WTC11 (cell line): ENCODE data around the gene MRPL41. TPM values are rescaled to one million over a fixed set of nuclear protein-coding genes. Genes with fewer than 3 reads are reported as not detected.

Source experiments
- FOXJ3 ChIP-seq: sonication (generic); formaldehyde crosslinking; IDR thresholded peaks from 2 replicates; pipeline ENCODE4 v1.9.0; 2021; ENCODE audit warnings: missing genetic modification reagents, mild to moderate bottlenecking, borderline replicate concordance
- FOXP1 ChIP-seq: sonication (generic); formaldehyde crosslinking; IDR thresholded peaks from 2 replicates; pipeline ENCODE4 v1.8.0; 2022; ENCODE audit warnings: missing genetic modification reagents, mild to moderate bottlenecking, moderate library complexity, borderline replicate concordance
- IRF2 ChIP-seq: sonication (generic); formaldehyde crosslinking; IDR thresholded peaks from 2 replicates; pipeline ENCODE4 v1.8.0; 2022; ENCODE audit warnings: low read depth, missing genetic modification reagents, borderline replicate concordance
- JUN ChIP-seq: sonication (generic); formaldehyde crosslinking; IDR thresholded peaks from 2 replicates; pipeline ENCODE4 v1.8.0; 2023; ENCODE audit warnings: mild to moderate bottlenecking, missing genetic modification reagents
- OVOL2 ChIP-seq: fragments of 250-450 bp; sonication (Bioruptor Pico); IDR thresholded peaks from 2 replicates; pipeline ENCODE4 v1.9.0; 2021; ENCODE audit warnings: mild to moderate bottlenecking, borderline replicate concordance
- TEAD1 ChIP-seq: sonication (generic); formaldehyde crosslinking; IDR thresholded peaks from 2 replicates; pipeline ENCODE4 v1.8.0; 2022; ENCODE audit warnings: mild to moderate bottlenecking, missing genetic modification reagents
- total RNA-seq: library from RNA; stranded (reverse); gene quantifications from 3 replicates; pipeline ENCODE4 v1.2.3, GENCODE V29; 2021
- TF ChIP-seq, protein P1 (sequence below): sonication (generic); formaldehyde crosslinking; conservative IDR thresholded peaks from 2 replicates; pipeline ENCODE4 v1.8.1; 2023; ENCODE audit warnings: mild to moderate bottlenecking, low read depth, missing genetic modification reagents, moderate library complexity
- TF ChIP-seq, protein P2 (sequence below): sonication (generic); formaldehyde crosslinking; IDR thresholded peaks from 2 replicates; pipeline ENCODE4 v1.8.0; 2022; ENCODE audit warnings: mild to moderate bottlenecking, missing genetic modification reagents
- TF ChIP-seq, protein P3 (sequence below): fragments of 250-450 bp; sonication (Bioruptor Pico); IDR thresholded peaks from 2 replicates; pipeline ENCODE4 v1.9.0; 2021; ENCODE audit warnings: mild to moderate bottlenecking, borderline replicate concordance

Gene MRPL41
- total RNA-seq, 1 experiment from 2014 or later: 70.1 TPM

DNA sequence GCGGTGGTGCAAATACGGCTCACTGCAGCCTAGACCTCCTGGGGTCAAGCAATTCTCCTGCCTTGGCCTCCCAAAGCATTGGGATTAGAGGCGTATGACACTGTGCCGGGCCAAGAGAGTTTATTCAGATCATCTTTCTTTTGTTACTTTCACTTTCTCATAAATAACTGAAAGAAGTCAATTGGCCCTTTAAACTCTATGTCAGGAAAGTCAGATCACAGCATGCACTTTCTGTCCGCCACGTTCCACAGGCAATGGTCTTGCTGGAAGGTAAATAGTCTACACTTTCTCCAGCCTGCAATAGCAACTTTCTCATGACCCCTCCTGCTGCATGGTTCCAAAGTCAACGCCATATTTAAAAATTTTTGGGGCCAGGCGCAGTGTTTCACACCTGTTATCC lies 47.3 kb downstream of the MRPL41 start (continued):
- TF ChIP-seq, protein P1, sequence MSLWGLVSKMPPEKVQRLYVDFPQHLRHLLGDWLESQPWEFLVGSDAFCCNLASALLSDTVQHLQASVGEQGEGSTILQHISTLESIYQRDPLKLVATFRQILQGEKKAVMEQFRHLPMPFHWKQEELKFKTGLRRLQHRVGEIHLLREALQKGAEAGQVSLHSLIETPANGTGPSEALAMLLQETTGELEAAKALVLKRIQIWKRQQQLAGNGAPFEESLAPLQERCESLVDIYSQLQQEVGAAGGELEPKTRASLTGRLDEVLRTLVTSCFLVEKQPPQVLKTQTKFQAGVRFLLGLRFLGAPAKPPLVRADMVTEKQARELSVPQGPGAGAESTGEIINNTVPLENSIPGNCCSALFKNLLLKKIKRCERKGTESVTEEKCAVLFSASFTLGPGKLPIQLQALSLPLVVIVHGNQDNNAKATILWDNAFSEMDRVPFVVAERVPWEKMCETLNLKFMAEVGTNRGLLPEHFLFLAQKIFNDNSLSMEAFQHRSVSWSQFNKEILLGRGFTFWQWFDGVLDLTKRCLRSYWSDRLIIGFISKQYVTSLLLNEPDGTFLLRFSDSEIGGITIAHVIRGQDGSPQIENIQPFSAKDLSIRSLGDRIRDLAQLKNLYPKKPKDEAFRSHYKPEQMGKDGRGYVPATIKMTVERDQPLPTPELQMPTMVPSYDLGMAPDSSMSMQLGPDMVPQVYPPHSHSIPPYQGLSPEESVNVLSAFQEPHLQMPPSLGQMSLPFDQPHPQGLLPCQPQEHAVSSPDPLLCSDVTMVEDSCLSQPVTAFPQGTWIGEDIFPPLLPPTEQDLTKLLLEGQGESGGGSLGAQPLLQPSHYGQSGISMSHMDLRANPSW (CRISPR knock-in tag): no peak
- no peak for TF ChIP-seq FOXJ3 (CRISPR knock-in tag)
- no peak for TF ChIP-seq FOXP1
- TF ChIP-seq, protein P2, sequence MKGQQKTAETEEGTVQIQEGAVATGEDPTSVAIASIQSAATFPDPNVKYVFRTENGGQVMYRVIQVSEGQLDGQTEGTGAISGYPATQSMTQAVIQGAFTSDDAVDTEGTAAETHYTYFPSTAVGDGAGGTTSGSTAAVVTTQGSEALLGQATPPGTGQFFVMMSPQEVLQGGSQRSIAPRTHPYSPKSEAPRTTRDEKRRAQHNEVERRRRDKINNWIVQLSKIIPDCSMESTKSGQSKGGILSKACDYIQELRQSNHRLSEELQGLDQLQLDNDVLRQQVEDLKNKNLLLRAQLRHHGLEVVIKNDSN (CRISPR knock-in tag): no peak
- TF ChIP-seq TEAD1 (CRISPR knock-in tag): no peak
- TF ChIP-seq JUN (CRISPR knock-in tag): no peak
- TF ChIP-seq, protein P3, sequence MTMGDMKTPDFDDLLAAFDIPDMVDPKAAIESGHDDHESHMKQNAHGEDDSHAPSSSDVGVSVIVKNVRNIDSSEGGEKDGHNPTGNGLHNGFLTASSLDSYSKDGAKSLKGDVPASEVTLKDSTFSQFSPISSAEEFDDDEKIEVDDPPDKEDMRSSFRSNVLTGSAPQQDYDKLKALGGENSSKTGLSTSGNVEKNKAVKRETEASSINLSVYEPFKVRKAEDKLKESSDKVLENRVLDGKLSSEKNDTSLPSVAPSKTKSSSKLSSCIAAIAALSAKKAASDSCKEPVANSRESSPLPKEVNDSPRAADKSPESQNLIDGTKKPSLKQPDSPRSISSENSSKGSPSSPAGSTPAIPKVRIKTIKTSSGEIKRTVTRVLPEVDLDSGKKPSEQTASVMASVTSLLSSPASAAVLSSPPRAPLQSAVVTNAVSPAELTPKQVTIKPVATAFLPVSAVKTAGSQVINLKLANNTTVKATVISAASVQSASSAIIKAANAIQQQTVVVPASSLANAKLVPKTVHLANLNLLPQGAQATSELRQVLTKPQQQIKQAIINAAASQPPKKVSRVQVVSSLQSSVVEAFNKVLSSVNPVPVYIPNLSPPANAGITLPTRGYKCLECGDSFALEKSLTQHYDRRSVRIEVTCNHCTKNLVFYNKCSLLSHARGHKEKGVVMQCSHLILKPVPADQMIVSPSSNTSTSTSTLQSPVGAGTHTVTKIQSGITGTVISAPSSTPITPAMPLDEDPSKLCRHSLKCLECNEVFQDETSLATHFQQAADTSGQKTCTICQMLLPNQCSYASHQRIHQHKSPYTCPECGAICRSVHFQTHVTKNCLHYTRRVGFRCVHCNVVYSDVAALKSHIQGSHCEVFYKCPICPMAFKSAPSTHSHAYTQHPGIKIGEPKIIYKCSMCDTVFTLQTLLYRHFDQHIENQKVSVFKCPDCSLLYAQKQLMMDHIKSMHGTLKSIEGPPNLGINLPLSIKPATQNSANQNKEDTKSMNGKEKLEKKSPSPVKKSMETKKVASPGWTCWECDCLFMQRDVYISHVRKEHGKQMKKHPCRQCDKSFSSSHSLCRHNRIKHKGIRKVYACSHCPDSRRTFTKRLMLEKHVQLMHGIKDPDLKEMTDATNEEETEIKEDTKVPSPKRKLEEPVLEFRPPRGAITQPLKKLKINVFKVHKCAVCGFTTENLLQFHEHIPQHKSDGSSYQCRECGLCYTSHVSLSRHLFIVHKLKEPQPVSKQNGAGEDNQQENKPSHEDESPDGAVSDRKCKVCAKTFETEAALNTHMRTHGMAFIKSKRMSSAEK (CRISPR knock-in tag): no peak
- no peak for TF ChIP-seq OVOL2 (CRISPR knock-in tag)
- no peak for TF ChIP-seq IRF2

Other genes with a start within 250 kb of the MRPL41 start
- gene NRARP, start 249.6 kb upstream of the MRPL41 start, total RNA-seq: 46.7 to 52.4 TPM (median 51.5 TPM) in 3 replicates
- 20.4 to 23.1 TPM (median 21.2 TPM) in 3 replicates for gene EXD3, start 128.7 kb upstream of the MRPL41 start, total RNA-seq
- 2.9 to 5.9 TPM (median 4.8 TPM) in 3 replicates for gene NOXA1, start 128.5 kb upstream of the MRPL41 start, total RNA-seq
- gene ENTPD8, start 110.5 kb upstream of the MRPL41 start, total RNA-seq: 2.0 to 2.5 TPM (median 2.3 TPM) in 3 replicates
- gene NSMF, start 92.5 kb upstream of the MRPL41 start, total RNA-seq: 61.6 to 63.7 TPM (median 61.9 TPM) in 3 replicates
- gene PNPLA7, start 1.5 kb upstream of the MRPL41 start, total RNA-seq: 1.3 to 1.6 TPM (median 1.6 TPM) in 3 replicates
- 40.3 to 43.9 TPM (median 40.5 TPM) in 3 replicates for gene DPH7, start 27.0 kb downstream of the MRPL41 start, total RNA-seq
- 61.9 to 77.9 TPM (median 63.8 TPM) in 3 replicates for gene ZMYND19, start 38.6 kb downstream of the MRPL41 start, total RNA-seq
- gene ARRDC1, start 53.8 kb downstream of the MRPL41 start, total RNA-seq: 41.2 to 48.3 TPM (median 41.3 TPM) in 3 replicates
- 152 to 170 TPM (median 154 TPM) in 3 replicates for gene EHMT1, start 67.1 kb downstream of the MRPL41 start, total RNA-seq